Transverse colon (tissue), 4 donors: ENCODE measurements around the gene ST3GAL4. TPM values are rescaled to one million over a fixed set of nuclear protein-coding genes. Genes with fewer than 3 reads are reported as not detected.

Experiments
- DNase-seq: peaks from one replicate; pipeline ENCODE4 v3.0.0-alpha.2; 2019
- H3K27ac ChIP-seq, 4 donors: fragments of 200-600 bp; sonication (generic); 2 replicates each; pipeline ENCODE4 v1.5.1; 2016 to 2018; ENCODE audit warnings: inconsistent platforms in 4 of 4
- H3K27me3 ChIP-seq: fragments of 200-600 bp; sonication (generic); 2 replicates; pipeline ENCODE4 v1.5.1; 2017; ENCODE audit warnings: inconsistent platforms
- H3K36me3 ChIP-seq, 4 donors: fragments of 200-600 bp; sonication (generic); 2 replicates each; pipeline ENCODE4 v1.5.1; 2017 to 2019; ENCODE audit warnings: inconsistent platforms in 4 of 4
- H3K4me1 ChIP-seq, 4 donors: fragments of 200-600 bp; sonication (generic); 2 replicates each; pipeline ENCODE4 v1.5.1; 2017 to 2020; ENCODE audit warnings: inconsistent platforms in 4 of 4
- H3K4me3 ChIP-seq, 4 donors: fragments of 200-600 bp; sonication (generic); 1 replicate in 1 of 4; 2 replicates in 3 of 4; pipeline versions ENCODE4 v1.5.1 to v1.6.1; 2017 to 2019; ENCODE audit warnings: inconsistent platforms in 4 of 4
- H3K9me3 ChIP-seq, 2 donors: fragments of 200-600 bp; sonication (generic); 2 replicates each; pipeline ENCODE4 v1.5.1; 2017 to 2019; ENCODE audit warnings: inconsistent platforms in 2 of 2
- EP300 ChIP-seq: sonication (generic); formaldehyde crosslinking; IDR thresholded peaks from one replicate; pipeline ENCODE4 v1.6.1; 2017; ENCODE audit warnings: antibody characterized with exemption, low read depth
- POLR2A ChIP-seq: fragments of 450-650 bp; IDR thresholded peaks from one replicate; pipeline ENCODE4 v1.6.1; 2016; ENCODE audit warnings: antibody characterized with exemption, mild to moderate bottlenecking, moderate library complexity
- POLR2AphosphoS5 ChIP-seq, 3 donors: sonication (generic); formaldehyde crosslinking; IDR thresholded peaks; one replicate each; pipeline ENCODE4 v1.6.1; 2016; ENCODE audit warnings: antibody characterized with exemption in 3 of 3
- WGBS, 2 donors: methylation state at CpG; one replicate each; pipeline ENCODE4 v1.1.5; 2018; ENCODE audit warnings: low coverage in 1 of 2; 5-methylcytosine and 5-hydroxymethylcytosine counted together
- in situ Hi-C, 4 donors: fragments of 200-750 bp; cut with MboI; loops; one replicate each; pipeline versions ENCODE4 v1.15.0 to v1.15.1; 2017; ENCODE audit warnings: low sequenced_read_pairs in 3 of 4, low pct_ligation_motif_present in 1 of 4, low pct_unique_long_range_greater_than_20kb in 1 of 4
- intact Hi-C: fragments of 100-400 bp; cut with DNase I; formaldehyde crosslinking; loops from one replicate; pipeline ENCODE4 v1.15.1; 2023; ENCODE audit warnings: low total_unique reads
- total RNA-seq, 4 donors: library from RNA; depleted of rRNA; stranded (reverse); fragments of >200 nt; gene quantifications; one replicate each; pipeline ENCODE4 v1.1.0, GENCODE V29; 2016
- TF ChIP-seq, protein P1 (sequence below), 5 experiments: fragments of 200-600 bp in 3 of 5; fragments of 450-650 bp in 2 of 5; sonication (generic) in 3 of 5; IDR thresholded peaks; 1 replicate in 2 of 5; 2 replicates in 3 of 5; pipeline ENCODE4 v1.5.1; 2016 to 2017; ENCODE audit warnings: antibody characterized with exemption in 5 of 5, inconsistent platforms in 3 of 5, mild to moderate bottlenecking in 2 of 5, moderate library complexity in 1 of 5

Gene ST3GAL4
- total RNA-seq, 4 donors from 2014 or later: 26.1 to 206 (median 166) TPM

DNA sequence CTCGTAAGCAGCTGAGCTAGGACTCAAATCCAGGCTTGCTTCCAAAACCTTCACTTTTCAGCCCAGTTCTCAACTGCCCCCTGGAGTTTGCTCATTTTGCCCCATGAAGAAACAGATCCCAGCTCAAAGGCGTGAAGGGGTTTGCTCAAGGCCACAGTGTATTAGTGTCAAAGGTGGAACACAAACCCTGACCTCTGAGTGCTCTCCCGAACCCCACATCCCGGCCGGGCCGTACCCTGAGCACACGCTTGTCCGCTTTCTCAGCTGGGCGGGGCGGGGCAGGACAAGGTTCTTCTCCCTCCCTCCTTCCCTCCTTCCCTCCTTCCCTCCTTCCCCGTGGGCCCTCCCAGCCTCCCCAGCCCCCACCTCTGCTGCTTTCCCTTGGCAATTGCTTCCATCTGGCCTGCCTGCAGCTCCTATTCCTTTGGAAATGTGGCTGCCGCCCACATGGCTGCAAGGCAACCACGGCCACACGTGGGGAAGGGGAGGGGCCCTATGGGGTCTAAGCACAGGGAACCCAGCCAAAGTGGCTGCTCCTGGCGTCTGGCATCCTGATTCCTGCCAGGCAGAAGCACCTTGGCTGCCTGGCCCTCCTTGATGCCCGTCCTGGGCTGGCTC, 4.1 kb downstream of the ST3GAL4 start:
- H3K4me1 ChIP-seq: peaks cover 0 to 51% (median 25%) of the 10 kb centered on the region in 4 donors

DNA sequence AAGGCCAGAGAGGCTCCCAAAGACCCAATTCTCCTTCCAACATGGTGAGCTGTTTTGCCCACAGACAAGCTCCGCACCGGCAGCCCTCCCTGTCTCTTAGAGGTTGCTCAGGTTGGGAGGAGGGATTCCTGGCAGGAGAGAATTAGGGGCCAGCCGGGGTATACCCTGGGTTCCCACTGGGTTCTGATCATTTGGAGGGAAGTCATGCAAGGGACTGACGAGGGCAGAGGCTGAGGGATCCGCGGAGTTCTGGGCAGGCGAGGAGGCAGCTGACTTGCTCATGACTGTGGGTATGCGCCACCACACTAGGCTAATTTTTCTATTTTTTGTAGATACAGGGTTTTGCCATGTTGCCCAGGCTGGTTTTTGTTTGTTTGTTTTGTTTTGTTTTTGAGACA, 4.6 kb downstream of the ST3GAL4 start:
- DNase-seq: no peak
- peaks cover 0 to 46% (median 20%) of the 10 kb centered on the region in 4 donors for H3K4me1 ChIP-seq
- H3K36me3 ChIP-seq: no peaks in the 10 kb centered on the region
- peak overlapping the region in 3 of 4 donors; percentile 26 to 87 (median 84) for H3K27ac ChIP-seq
- WGBS, 2 donors: 81 to 100% methylated on average over 1 to 8 of the region's 8 CpGs
- H3K4me3 ChIP-seq: no peak overlapping the region
- H3K27me3 ChIP-seq: peaks cover 7% of the 10 kb centered on the region
- TF ChIP-seq EP300: no peak
- TF ChIP-seq, protein P1, sequence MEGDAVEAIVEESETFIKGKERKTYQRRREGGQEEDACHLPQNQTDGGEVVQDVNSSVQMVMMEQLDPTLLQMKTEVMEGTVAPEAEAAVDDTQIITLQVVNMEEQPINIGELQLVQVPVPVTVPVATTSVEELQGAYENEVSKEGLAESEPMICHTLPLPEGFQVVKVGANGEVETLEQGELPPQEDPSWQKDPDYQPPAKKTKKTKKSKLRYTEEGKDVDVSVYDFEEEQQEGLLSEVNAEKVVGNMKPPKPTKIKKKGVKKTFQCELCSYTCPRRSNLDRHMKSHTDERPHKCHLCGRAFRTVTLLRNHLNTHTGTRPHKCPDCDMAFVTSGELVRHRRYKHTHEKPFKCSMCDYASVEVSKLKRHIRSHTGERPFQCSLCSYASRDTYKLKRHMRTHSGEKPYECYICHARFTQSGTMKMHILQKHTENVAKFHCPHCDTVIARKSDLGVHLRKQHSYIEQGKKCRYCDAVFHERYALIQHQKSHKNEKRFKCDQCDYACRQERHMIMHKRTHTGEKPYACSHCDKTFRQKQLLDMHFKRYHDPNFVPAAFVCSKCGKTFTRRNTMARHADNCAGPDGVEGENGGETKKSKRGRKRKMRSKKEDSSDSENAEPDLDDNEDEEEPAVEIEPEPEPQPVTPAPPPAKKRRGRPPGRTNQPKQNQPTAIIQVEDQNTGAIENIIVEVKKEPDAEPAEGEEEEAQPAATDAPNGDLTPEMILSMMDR (IDR thresholded peaks at IDR 0.05): no peak
- TF ChIP-seq POLR2A: no peak
- no peak for TF ChIP-seq POLR2AphosphoS5 (IDR thresholded peaks at IDR 0.05)
- in situ Hi-C loops (no loop called here), intact Hi-C loops (no loop called here)
- H3K9me3 ChIP-seq: no peaks in the 10 kb centered on the region

More for the DNA sequence above, 4.1 kb downstream of the ST3GAL4 start:
- H3K9me3 ChIP-seq: no peaks in the 10 kb centered on the region
- TF ChIP-seq POLR2A: no peak
- TF ChIP-seq EP300: no peak
- TF ChIP-seq, protein P1 (IDR thresholded peaks at IDR 0.05): no peak
- TF ChIP-seq POLR2AphosphoS5 (IDR thresholded peaks at IDR 0.05): no peak
- 30 to 56% methylated on average over 11 to 16 of the region's 16 CpGs for WGBS, 2 donors
- H3K27ac ChIP-seq: peak overlapping the region; percentile 15 to 87 (median 55)
- no peak overlapping the region for H3K4me3 ChIP-seq
- peaks cover 12% of the 10 kb centered on the region for H3K27me3 ChIP-seq
- H3K36me3 ChIP-seq: no peaks in the 10 kb centered on the region
- DNase-seq: peak; percentile 57
- in situ Hi-C loops: no loop called here
- intact Hi-C loops: no loop called here

DNA sequence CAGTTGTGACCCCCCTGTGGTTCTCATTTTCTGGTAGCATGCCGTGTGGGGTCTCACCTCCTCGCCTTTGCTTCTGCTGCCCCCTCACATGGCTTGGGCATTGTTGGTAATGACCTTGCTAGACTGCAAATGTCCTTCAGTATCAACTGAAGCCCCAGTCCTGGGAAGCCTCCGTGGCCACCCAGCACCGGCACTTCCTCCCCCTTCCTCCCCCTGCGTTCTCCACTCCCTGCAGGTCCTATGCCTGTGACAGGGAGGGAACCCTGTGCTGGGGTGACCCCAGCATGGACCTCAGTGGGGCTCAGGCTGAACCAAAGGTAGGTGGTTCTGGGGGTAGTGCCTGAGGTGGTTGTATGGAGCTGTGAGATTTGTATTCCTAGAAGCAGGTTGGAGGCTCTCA, 5.9 kb downstream of the ST3GAL4 start:
- peaks cover 5 to 49% (median 22%) of the 10 kb centered on the region in 4 donors for H3K4me1 ChIP-seq
- intact Hi-C loops (no loop called here), in situ Hi-C loops (no loop called here)
- H3K27ac ChIP-seq: no peak overlapping the region
- no peak for TF ChIP-seq EP300
- no peak for TF ChIP-seq POLR2A
- TF ChIP-seq POLR2AphosphoS5 (IDR thresholded peaks at IDR 0.05): no peak
- TF ChIP-seq, protein P1 (IDR thresholded peaks at IDR 0.05): no peak
- H3K36me3 ChIP-seq: no peaks in the 10 kb centered on the region
- no peak overlapping the region for H3K4me3 ChIP-seq
- peaks cover 3% of the 10 kb centered on the region for H3K27me3 ChIP-seq
- WGBS, 2 donors: 79 to 92% methylated on average over 2 to 5 of the region's 5 CpGs
- no peaks in the 10 kb centered on the region for H3K9me3 ChIP-seq
- no peak for DNase-seq

DNA sequence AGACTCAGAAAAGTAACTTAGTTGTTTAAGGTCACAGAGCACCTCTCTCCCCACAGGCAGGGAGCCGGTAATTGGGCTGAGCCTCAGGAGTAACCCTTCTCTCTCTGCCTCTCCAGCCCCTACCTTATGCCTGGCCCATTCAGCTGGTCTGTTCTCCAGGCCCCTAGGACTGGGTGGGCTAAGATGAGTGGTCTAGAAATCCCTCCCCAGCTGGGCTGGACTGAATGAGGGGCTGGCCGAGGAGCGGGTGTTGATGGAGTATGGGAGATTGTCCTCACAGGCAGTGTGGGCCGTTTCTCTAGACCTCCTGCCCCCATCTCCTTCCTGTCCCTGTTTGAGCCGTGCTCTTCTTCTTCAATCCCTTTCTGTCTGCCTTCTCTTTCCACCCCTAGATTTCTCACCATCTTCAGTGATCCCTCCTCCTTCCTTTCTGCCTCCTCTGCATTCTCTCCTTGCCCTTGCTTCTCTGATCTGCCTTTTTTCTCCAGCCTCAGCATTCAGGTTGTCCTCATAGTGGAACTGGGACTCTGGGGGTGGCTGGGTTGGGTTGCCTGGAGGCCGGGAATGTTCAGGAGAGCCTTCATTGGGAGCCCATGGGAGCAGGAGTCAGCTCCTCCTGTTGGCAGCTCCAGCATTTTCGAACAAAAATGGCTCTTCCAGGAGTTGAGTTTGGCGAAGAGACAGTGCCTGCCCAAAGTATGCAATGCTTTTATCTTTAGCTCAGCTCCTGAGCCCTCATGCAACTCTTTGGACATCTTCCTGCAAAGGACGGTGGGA, 7.6 kb downstream of the ST3GAL4 start:
- Histone ChIP-seq H3K27ac (no peak overlapping the region), H3K4me1 (peaks cover 11 to 39% (median 23%) of the 10 kb centered on the region in 4 donors), H3K9me3 (no peaks in the 10 kb centered on the region), H3K27me3 (peaks cover 3% of the 10 kb centered on the region), H3K4me3 (no peak overlapping the region), H3K36me3 (no peaks in the 10 kb centered on the region)
- no peak for DNase-seq
- no peak for TF ChIP-seq EP300
- no peak for TF ChIP-seq POLR2AphosphoS5 (IDR thresholded peaks at IDR 0.05)
- TF ChIP-seq, protein P1 (IDR thresholded peaks at IDR 0.05): no peak
- TF ChIP-seq POLR2A: no peak
- intact Hi-C loops: no loop called here
- 71 to 83% methylated on average over 1 to 9 of the region's 9 CpGs for WGBS, 2 donors
- in situ Hi-C loops: no loop called here
